GM19238 (cell line): ENCODE results near the gene CLDN12.

Source experiments
- DNase-seq: peaks from one replicate; pipeline ENCODE4 v3.0.0; 2011; ENCODE audit warnings: low spot score; ENCODE audit not compliant: insufficient read length

Gene CLDN12

DNA sequence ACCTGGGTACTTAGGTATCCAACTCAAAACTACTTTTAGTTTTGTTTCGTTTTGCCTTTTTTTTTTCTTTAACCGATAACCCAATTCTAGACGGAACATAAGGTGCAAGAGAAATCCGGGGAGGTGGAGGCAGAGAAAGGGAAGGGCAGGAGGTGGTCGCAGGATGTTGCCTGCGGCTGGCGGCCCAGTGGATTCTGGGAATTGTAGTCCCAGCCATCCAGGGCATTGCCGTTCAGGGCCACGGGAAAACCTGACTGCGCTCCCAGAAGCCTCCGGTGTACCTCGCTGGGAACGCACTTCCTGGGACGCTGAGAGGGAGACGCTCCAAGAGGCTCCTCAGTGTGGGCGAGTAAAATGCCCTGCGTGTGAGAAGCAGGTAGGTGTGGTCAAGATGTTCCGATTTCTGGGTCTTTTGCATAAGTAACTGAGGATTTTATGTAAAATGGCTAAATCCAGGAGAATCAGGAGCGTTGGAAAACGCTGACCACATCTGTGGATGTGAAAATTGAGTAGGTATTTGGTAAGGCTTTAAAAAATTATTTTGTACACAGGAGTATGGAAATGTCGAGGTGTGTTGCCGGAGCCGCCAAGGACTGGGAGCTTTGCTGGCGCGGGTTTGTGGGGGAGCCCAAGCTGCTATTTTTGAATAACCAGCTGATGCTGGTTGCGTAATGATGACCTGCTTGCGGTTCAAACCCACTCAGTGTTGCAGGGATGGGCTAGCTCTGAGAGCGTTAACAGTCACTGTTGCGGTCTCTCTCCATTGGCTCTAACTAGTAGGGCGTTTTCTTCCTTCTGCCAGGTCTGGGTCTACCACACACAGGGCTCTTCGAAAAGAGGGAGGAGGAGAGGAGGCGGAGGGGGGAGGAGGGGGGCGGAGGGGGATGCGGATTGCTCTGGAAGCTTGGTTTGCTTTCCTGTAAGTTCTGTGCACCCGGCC is at the start of gene CLDN12:
Gene CLDN12 (plus strand): TSS at position 288 of the 940 bp plus-strand sequence. CDS start 9,216 bp downstream, outside the sequence.
- DNase-seq, result peak; percentile 50

DNA sequence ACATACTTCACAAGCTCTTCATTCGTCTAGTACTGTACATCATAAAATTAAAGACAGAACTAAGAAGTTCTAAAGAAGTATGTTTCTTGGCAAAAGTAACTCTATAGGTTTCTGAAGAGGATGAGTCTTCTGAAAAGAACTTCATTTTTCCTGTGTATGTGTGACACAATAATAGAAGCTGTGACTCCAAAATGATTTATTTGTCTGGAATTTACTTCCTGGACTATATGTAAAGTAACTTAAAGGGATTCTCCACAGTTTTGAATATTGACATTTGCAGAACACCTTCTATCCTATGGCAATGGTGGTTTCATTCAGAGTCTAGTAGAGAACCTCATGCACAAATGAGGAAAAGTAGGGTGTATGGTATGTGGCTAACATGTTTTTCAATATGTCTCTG is 19.8 kb upstream of the CLDN12 start:
- no peak for DNase-seq

DNA sequence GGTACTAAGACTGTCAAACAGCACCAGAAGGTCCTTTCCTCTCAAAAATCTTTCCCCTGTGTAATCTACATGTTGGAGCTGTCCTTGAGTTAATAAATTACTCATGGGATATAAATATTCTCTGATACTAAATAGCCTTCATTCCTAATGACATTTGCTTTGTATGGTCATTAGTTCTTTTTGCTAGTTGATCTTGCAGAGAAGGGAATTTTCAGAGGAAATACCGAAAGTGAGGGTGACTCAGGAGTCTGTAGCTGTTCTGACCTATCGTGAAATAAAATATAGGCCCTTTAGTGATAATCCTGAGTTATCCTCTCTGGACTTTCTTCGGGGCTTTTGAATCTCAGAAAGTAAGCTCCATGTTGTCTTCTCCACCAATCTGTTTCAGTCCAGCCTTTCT is 19.4 kb upstream of the CLDN12 start:
- no peak for DNase-seq

- no peak for DNase-seq
Observed at GRCh38 chr7:90384433-90384832, 18.8 kb upstream of the CLDN12 start.

DNA sequence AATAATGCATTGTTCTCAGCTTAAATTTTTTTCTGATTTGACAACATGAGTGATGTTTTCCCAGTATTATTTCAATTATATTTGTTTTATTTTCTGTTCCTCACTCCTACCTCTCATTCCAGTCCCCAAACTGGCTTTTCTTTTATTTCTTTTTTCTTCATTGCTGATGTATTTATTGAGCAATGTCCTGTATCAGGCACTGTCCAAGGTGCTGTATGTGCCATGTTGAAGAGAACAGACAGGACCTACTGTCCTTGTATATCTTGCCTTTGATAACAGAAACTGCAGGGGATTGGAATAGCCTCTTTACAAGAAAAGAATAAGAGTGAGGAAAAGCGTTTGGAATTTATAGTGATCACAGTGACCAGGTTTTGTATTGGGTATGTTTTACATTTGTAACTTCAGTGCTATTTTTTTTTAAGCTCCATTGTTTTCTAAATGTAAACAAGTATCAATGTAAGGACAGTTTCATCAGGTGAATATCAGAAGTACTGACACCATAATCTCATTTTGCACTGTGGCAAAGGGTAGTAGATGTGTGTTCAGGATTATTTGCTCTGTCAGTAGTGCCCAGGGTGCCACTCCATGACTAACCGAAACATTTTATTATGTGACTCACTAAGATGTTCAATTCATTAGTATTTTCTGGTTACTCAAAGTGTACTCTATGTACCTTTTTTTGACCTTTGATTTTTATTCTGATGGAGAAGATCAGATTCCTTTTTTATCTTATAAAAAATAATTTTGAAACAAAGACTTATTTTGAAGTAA is 15.6 kb upstream of the CLDN12 start:
- DNase-seq, result no peak

- no peak for DNase-seq
Observed at GRCh38 chr7:90390926-90391325, 12.3 kb upstream of the CLDN12 start.

DNA sequence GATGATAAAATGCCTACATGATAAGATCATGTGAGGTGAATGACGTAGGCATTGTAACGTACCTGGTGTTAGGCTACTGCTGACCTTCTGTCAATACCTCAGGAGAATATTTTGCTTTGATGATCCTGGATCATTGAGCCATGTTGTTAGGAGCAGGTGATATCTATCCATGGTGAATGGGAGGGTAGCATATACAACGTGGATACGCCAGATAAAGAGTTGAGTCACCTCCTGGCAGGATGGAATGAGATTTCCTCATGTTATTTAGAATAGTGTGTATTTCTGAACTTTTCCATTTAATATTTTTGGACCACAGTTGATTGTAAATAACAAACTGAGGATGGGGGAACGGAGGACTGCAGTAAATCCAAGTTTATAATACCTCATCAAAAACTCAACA is 11.8 kb upstream of the CLDN12 start:
- no peak for DNase-seq

DNA sequence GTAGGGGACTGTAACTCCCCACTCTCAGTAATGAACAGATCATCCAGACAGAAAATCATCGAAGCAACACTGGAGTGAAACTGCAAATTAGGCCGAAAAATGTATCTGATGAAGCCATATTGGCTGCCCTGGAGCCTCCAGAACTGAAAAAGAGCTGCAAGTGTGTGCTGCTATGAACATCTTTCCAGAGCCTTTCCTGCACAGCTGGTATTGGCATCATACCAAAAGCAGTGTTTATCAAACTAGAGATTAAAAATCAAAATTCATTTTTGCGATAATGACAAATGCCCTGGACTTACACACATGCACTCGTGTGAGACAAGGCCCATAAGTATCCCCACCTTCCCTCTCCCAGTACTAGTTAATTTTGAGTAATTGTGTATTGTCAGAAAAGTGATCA is 6.8 kb upstream of the CLDN12 start:
- no peak for DNase-seq

GRCh38 chr7:90401989-90402388 is 1.3 kb upstream of the CLDN12 start:
- no peak for DNase-seq

DNA sequence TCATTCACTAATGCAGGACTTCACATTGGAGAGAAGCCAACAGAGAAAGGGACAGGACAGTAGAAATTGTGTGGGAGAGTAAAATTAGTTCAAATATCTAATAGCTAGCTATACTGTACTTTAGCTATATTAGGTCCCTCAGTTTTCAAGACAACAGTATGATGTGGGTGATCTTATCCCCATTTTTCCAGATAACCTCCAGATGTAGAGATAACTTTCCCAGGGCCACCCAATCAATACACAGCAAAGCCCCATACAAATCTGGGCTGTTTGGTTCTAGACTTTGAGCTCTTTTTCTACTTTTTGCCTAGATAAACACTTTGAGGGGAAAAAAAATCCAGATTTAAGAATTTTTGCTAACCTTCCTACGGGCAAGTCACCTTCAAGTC is 482 bp upstream of the CLDN12 start:
- DNase-seq, result no peak

- DNase-seq, result no peak
Observed at GRCh38 chr7:90404777-90405176, 1.5 kb downstream of the CLDN12 start.

DNA sequence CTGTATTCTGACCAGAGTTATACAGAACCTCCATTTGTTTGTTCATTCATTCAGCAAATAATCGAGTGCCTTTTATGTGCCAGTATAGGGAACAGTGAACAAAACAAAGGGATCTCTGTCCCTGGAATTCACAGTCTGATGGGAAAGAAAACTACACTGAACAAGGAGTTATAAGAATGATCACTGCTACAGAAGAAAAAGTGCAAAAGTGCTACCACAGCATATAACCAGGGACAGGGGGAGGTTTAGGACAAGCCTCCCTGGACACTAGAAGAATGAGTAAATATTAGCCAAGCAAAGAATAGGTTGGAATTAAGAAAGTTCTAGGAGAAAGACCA is 4.2 kb downstream of the CLDN12 start:
- no peak for DNase-seq

- no peak for DNase-seq
Observed at GRCh38 chr7:90408142-90408541, 4.9 kb downstream of the CLDN12 start.

- no peak for DNase-seq
Observed at GRCh38 chr7:90409667-90410066, 6.4 kb downstream of the CLDN12 start.

- no peak for DNase-seq
Observed at GRCh38 chr7:90411510-90411909, 8.2 kb downstream of the CLDN12 start.

DNA sequence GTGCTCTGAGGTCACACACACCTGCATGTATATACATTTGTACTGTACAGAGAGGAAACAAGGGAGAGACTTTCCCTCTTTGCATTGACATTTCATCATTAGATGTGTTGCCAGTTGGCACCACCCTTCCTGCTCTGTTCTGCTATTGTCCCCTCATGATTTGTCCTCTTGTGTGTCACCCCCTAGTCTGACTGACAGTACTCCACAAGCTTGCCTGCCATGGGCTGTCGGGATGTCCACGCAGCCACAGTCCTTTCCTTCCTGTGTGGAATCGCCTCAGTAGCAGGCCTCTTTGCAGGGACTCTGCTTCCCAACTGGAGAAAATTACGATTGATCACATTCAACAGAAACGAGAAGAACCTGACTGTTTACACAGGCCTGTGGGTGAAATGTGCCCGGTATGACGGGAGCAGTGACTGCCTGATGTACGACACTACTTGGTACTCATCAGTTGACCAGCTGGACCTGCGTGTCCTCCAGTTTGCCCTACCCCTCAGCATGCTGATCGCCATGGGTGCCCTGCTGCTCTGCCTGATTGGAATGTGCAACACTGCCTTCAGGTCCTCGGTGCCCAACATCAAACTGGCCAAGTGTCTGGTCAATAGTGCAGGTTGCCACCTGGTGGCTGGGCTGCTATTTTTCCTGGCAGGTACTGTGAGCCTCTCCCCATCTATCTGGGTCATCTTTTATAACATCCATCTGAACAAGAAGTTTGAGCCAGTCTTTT is 9.4 kb downstream of the CLDN12 start:
- DNase-seq, result no peak

- DNase-seq, result no peak
Observed at GRCh38 chr7:90413185-90413528, 9.9 kb downstream of the CLDN12 start.

- DNase-seq, result no peak
Observed at GRCh38 chr7:90421651-90422050, 18.4 kb downstream of the CLDN12 start.

- DNase-seq, result peak; percentile 4
Observed at GRCh38 chr7:90424720-90425119, 21.5 kb downstream of the CLDN12 start.

GRCh38 chr7:90425376-90425775 is 22.1 kb downstream of the CLDN12 start:
- DNase-seq, result no peak

- no peak for DNase-seq
Observed at GRCh38 chr7:90430614-90431460, 27.6 kb downstream of the CLDN12 start.
